Fibroblast of lung (primary cell): ENCODE measurements around the gene RBM4B.

Experiments used
- CTCF ChIP-seq, 2 donors: IDR thresholded peaks in 1 of 2; conservative IDR thresholded peaks in 1 of 2; 1 replicate in 1 of 2; 2 replicates in 1 of 2; pipeline ENCODE4 v1.5.1; 2011 to 2012; ENCODE audit warnings: low read length in 2 of 2, control low read depth in 1 of 2, inconsistent platforms in 1 of 2, low read depth in 1 of 2, mild to moderate bottlenecking in 1 of 2
- EZH2 ChIP-seq: IDR thresholded peaks from 2 replicates; pipeline ENCODE4 v1.5.1; 2012; ENCODE audit warnings: low read length, control low read depth, mild to moderate bottlenecking; ENCODE audit errors: missing control alignments

DNA sequence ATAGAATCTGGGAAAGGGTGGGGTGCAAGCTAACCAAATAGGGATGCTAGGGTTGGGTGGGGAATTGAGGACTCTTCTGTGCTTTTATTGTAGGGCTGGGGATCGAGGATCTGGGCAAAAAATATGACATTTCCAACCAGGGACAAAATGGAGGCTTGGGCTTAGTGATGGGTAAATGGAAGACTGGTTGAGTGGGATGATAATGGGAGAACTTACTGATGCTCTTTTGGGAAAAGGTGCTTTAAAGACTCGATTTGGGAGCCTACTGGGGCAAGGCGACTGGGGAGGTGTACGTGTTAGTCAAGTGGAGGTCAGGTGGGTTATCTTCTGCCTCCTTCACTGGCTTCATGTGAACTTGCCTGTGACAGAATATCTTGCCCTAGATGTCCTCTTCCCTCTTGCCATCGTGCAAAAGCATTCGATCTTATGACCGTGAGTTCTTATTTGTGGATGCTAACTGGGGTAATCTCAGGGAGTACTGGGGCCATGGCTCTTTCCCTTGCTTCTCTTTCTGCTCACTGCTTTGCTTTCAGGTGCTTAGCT is 49.6 kb downstream of the RBM4B start:
- TF ChIP-seq CTCF (conservative IDR thresholded peaks at IDR 0.05 in 1 of 2, IDR thresholded peaks at IDR 0.05 in 1 of 2; ENCODE audit: low read depth in 1 of 2, low read length in 2 of 2) = no peak
- TF ChIP-seq EZH2 = no peak
